T-helper 22 cell (primary cell): ENCODE data around the gene BCL11B.

ENCODE experiments used
- DNase-seq: peaks from one replicate; pipeline ENCODE4 v3.0.0-alpha.2; 2020; ENCODE audit warnings: low read depth

Gene BCL11B

DNA sequence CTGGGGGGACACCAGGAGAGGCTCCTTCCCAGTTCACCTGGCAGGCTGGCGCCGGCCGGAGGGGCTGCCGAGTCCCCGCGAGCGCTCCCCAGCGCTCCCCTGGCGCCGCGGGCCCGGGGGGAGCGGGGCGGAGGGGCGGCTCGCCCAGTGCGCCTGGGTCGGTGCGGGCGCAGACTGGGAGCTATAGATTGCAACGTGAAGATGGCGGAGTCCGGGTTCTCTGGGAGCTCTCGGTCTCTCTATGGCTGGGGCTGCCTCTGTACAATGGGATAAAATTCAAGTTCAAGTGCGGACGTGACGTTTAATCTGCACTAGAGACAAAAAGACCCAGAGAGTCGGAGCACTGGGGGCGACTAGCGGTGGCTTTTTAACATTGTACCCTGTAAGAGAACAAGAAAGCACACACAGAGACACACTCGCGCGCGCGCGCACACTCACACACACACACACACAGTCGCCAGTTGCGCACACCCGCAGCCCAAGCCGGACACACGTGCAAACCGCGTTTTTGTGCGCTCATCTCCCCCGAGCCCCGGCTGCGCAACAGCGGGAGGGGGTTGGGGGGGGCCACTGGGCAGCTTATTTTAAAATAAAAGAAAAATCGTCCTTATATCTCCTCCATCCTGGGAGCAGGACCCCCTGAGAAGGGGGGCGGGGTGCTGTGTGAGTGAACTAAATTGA lies at the start of gene BCL11B:
Gene BCL11B, minus strand, starts transcription at position 247 of the 681 bp plus-strand sequence. CDS start 979 bp downstream, outside the sequence.
- DNase-seq, result peak; percentile 80

DNA sequence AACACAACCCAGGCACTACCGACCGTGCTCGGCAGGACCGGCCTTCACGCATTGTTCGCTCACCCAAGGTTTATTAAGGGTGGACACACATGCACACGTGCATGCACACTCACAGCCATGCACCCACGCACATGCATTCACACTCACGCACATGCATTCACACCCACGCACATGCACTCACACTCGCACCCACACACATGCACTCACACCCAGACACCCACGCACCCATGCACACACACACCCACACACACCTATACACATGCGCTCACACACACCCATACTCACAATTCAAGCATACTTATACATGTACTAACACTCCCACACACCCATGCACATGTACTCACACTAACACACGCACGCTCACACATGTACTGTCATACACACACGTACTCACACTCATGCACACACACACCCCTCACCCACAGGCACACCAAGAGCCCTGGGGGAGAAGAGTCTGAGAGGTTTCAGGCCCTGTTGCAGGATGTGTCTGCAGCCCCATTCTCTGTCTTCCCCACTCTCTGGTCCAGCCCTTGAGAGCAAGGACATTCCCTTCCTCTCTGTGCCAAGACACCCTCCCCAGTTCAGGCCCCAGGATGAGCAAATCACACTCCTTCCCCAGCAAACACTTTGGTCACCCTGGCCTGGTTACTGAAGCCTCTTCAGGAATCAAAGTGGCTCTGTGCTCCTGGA lies 49.4 kb upstream of the BCL11B start:
- no peak for DNase-seq

DNA sequence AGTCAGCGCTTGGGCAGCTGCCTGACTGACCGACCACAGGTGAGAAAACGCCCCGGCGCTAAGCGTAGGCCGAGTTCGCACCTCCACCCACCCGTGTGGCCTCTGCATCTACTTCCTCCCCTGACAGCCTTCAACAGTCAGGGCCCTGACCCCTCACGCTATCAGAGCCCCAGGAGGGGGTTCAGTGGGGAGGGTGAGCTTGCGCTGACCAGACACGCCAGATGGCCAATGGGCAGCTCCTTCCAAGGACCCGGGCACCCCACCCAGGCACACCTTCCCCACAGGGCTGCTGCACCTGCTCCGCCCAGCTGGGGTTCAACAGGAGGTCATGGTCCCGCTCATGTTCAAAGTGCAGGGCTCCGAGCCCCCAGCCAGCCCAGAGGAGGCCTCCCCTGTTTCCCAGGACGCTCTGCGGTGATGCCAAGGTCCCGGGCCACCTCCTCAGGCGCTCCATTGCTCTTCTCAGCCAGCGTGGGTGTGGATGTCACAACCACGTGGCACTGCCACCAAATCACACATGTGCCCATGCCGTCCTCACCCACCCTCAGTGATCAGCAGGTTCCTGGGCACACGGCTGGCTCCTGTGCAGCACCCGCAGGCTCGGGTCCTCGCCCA lies 48.7 kb upstream of the BCL11B start:
- no peak for DNase-seq

DNA sequence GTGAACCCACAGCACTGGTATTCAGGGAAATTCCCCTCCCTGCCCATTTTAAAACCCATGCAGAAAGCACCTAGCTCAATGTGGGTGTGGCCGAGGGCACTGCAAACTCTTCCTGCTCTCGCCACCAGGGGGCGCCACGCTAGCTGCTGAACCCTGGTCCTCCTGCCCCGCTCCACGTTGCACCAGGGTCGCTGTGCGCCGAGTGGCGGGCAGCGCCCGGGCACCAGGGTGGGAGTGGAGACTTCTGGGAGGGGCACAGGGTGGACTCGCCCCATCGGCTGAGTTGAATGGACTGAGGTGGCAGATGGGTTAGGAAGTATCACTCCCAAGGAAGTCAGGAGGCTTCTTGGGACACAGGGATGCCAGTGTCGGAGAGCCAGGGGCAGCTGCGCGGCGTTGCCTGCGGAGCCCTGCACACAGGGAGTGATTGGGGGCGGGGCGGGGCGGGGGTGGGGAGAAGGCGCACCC lies 48.1 kb upstream of the BCL11B start:
- peak; percentile 17 for DNase-seq

DNA sequence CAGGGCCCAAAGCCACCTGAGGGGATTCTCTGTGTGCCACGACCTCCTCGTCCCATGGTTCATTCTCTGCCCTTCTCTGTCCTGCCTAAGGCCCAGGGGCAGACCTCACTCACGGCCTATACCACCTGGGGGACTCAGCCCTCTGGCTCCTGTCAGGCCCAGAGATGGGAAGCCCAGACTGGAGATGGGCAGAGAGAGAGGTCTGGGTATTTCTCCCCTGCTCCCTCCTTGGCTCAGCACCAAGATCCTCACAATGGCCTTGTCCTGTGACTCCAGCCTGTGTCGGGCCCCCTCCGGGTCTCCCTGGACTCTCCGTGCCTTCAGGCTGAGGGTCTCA lies 46.9 kb upstream of the BCL11B start:
- no peak for DNase-seq

DNA sequence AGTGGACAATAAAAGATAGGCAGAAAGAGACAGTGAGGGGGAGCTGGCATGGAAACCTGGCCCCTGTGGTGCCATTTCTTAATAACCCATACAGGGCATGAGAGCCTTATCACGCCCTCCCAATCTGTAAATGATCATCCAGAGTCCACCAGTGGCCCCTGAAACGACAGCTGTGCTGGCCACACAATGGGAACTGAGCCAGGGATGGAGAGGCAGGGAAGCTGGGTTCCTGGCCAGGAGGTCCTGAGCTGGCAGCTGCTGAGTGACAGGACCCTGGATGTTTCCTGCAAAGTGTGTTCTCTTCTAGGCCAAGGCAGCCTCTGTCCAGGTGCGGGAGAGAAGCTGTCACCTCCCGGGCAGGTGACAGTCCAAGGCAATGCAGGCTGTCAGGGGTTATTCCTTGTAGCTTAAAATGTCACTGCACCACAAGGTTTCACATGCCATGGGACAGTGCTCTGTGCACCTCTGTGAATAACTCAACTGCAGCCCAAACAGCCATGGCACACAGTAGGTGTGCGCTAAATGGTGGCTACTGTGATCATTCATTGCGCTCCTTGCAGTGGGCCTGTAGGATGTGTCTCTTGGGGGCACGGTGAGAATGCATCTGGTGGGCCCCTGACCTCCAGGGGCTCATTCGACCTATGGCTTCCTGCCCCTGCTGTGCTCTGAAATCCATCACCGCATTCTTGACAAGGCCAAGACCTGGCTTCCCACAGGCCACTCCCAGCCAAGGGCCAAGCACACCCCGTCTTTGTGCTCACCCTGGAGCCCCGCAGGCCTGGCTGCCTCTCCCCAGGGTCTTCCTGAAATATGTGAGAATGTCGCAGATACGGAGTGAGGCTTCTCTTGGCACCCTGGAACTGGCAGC lies 46.3 kb upstream of the BCL11B start:
- no peak for DNase-seq

DNA sequence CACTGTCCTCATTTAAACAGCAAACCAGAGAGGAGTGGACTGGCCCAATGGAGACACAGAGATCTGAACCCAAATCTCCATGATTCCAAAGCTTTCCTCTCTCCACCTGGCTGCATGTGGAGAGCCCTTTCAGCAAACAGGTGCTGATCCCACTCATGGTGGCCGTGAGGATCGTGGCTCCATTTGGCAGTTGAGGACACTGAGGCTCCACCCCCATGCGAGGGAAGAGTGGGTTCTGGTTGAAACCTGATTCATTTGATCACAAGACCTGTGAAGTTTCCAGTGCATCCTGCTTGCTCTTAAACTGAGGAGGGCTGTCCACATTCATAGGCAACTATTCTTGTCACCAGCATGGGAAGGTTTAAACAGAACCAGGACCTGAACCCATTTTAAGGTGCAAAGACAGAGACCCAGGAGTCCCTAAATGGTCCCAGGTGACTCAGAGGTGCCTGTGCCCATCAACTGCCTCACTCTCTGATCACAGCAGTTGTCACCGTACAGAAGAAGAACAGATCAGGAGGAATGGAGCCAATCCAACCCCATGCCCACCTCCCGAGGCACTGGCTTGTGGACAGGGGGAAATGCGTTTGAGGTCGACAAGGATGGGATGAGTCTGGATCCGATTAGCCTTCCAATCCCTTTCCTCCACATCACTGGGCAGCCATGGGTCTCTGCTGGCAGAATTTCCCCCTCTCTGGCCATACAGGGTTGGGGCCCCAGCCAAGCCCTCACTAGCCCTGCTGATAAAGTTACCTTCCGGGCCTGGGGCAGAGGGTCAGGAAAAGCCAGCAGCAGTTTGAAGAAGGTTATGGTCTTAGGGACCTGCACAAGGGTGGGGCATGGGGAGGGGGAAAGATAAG lies 45.5 kb upstream of the BCL11B start:
- DNase-seq, result no peak

DNA sequence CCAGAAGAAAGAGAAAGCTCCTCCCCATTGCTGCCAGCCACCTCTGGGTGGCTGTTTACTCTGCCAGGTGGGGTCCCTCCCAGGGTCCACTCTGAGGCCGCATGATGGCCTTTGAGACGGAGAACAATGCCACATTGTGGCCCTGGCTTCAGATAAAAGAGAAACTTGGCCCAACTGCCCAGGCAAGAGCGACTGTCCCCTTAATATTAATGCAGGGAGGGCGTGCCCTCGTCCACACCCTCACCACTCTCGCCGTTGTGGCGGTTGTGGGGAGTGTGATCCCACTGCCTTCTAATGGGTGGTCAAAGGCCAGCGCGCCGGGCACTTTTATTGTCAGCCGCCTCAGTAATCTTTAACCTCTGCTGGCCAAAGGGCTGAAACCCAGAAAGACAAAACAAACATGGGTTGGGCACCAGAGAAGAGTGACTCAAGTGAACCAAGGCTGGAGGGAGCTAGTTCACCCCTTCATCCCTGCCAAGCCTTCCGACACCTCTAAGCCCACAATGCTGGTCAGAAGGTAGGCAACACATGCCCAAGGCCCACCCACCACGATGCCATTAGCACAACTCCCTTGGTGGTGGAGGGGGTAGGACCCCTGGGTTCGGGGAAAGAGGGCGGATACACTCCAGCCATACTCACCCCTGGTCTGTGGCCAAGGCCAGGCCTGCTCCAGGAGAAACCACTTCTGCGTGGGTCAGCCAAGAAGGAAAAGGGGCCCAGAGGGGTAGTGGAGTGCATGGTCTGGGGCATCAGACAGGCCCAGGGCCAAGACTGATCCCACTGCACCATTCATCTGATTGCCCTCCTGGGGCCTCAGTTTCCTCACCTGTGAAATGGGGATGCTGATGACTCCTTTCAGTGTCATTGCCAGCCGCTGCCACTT lies 44.5 kb upstream of the BCL11B start:
- no peak for DNase-seq

DNA sequence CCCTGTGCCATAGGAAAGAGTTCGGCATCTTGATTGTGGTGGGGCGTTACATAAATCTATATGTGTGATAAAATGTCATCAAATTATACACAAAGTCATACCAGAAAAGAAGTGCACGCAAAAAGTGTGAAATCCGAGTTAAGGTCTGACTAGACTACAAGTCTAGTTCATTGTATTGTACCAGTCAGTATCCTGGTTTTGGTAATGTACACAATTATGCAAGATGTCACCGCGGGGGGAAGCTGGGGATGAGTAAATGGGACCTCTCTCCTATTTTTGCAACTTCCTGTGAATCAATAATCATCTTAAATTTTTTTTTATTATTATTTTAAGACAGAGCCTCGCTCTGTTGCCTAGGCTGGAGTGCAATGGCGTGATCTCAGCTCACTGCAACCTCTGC lies 43.2 kb upstream of the BCL11B start:
- no peak for DNase-seq

DNA sequence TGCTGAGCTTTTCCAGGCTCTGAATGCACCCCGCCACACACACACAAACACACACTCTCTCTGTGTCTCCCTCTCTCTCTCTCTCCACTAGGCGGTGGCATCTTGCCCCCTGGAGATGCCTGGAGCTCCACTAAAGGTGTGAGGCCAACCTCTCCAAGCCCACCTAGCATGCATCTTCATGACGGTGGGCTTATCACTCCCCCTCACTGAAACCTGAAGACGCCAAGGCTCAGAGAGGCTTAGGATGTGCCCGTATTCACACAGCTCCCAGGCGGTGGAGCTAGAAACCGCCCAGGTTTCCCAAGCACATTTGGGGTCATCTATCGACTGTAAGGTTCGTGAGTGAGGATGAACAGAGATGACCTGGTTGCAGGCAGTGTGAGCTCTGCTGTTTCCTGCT lies 42.6 kb upstream of the BCL11B start:
- DNase-seq, result no peak

DNA sequence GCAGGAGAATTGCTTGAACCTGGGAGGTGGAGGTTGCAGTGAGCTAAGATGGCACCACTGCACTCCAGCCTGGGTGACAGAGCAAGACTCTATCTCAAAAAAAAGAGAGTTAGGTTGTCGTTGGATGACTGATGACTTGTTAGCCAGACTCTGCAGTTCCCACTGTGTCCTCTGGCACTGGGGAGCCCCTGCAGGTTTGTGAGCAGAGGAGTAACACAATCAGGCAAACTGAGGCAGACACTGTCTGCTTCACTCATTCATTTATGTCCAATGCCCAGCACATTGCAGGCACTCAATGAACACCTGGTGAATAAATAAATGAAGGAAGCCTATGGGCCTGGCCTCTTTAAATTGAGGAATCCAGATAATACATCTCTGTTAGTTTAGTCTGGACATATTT lies 41.2 kb upstream of the BCL11B start:
- no peak for DNase-seq

DNA sequence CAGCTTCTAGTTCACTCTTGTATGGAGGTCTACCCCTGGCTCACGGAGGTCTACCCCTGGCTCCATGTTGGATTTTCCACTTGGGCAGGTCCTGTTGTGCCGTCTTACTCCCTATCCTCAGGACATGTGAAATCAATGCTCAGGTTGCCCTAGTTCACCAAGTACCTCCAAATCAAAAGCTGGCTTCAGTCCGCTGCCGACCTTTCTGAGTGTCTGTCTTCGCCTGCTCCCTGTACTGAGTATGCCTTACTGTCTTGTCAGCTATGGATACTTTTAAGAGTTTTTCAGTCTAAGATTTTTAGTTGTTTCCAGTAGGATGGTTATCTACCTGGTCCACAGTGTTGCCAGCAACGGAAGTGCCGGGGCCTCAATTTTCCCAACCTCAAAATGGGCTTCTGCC lies 40.1 kb upstream of the BCL11B start:
- no peak for DNase-seq

DNA sequence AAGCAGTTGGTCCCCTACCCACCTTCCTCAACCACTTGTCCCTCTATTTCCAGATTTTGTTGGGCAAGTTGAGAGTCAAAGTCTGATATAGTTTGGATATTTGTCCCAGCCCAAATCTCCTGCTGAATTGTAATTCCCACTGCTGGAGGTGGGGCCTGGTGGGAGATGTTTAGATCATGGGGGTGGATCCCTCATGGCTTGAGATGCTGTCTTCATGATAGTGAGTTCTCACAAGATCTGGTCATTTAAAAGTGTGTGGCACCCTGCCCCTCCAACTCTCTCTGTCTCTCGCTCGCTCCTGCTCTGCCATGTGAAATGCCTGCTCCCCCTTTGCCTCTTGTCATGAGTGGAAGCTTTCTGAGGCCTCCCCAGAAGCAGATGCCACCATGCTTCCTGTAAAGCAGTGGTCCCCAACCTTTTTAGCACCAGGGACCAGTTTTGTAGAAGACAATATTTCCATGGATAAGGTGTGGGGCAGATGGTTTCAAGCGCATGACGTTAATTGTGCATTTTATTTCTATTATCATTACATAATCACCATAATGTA lies 37.3 kb upstream of the BCL11B start:
- DNase-seq, result no peak

DNA sequence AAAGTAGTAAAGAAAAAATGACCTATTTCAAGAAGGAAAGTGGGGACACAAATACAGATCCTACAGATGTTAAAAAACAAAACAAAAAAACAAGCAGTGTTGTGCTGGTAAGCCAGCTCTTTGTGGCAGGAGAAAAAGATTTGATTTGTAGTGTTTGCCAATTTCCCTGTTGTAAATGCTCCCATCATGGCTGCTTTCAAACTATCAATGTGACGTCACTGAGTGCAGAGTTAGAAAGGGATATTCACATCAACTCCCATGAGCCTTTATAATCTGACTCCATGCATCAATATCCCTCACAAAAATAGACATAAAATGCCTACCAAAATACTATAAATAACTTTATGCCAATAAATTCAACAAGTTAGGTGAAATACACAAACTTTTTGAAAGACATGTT lies 32.2 kb upstream of the BCL11B start:
- DNase-seq, result no peak

DNA sequence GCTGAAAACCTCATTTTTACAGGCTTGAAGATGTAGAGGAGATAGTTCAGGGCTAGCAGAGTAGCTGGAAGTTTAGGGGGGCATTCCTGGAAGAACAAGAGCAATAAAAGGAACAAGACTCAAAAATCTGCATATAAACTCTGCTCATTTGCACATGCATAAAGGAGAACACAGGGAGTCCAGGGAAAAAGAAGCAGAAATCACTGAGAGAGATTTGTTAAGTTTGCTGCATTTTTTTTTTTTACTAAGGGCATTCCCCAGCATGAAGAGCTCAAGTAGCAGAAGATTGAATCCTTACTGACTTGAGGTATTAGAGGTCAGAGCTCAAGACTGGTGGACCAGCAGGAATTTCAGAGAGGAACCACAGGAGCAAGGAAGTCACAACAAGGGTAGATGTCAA lies 28.2 kb upstream of the BCL11B start:
- no peak for DNase-seq

DNA sequence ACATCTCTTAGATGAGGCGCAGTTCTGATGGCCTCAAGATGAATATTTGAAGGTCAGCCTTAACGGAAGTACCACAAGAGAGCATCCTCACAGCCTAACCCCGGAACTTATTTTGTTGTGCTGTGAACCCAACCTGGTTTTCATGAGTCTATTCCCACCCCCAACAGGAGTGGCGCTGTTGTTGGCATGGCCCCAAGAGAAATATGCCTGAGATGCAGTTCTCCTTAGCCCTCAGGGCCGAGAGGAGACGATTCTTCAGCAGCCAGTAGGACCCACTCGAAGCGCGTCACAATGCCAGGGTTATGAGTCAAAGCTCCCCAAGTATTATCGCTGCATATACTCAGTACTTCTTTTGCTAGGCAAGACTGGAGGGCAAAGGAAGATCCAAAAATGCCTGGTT lies 24.5 kb upstream of the BCL11B start:
- DNase-seq, result no peak

DNA sequence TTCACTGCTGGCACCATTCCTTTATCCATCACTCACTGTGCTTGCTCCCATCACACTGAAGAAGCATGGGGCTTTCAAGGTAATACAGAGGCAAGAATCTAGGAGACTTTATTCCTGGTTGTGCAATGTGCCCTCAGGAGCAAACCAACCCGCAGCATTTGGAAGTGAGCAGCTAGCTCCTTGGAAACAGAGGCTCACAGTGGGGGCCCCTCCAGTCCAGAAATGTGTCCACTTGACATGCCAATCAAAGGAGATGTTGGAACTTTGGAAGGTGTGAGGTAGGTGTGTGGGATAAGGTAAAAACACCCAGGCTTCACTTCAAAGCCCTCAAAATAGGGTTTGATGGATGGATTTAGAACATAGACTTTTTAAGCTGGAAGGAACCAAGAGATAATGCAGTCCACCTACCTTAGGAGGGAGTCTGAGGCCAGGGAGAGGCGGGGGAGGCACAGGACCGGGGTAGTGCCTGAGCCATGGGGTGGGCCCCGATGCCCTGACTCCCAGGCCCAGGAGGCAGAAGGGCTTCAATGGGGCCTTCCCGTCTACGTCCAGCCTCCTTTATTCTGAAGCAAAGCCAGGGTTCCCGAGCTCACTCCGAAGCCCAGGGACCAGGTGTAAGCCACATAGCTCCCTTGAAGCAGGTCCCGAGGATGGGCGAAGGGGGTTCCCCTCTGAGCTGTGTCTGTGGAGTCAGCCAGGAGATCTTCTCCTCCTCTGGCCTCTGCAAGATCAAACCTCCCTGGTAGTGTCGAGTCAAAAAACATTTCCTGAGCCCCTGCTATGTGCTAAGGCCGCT lies 17.6 kb upstream of the BCL11B start:
- no peak for DNase-seq

DNA sequence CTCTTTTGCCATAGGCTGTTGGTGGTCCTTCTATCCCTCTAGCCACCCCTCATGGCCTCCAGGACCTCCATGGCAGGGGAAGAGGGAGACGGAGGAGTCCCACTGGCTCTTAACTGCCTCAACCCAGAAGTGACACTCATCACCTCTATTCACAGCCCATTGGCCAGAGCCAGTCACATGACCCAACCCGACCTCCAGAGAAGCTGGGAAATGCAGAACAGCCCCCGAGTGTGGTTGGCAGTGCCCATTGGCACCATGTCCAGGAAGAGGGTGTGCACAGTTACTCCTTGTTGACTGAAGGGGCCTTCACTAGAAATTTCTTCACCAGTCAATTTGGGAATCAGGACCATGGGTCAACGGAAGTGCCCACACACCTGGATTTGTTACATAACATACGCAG lies 17.0 kb upstream of the BCL11B start:
- no peak for DNase-seq

DNA sequence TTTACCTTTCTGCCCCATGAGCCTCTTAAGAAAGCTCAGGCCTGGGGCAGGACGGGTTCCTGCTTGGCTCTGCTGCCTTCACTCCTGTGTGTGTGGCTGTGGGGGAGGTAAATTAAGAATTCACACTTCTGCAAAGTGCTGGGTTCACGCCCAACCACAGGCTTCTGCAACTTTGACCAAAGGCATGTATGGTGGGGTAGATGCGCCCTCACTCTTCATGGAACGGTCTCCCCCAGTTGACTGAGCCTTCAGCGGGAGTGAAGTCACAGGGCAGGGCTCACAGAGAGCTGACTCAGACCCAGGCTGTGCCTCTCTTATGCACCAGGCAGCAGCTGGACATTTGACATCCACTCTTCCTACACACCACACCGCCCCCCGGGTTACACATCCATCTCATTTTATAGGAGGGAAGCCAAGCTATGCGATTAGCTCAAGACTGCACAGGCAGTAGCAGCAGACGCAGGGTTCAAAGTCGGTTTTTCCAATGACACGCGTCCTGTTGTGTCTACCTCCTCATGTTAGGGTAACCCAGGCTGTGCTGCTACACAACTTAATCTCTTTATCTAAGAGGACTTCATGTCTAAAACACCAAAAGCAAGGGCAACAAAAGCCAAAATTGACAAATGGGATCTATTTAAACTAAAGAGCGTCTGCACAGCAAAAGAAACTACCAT lies 15.4 kb upstream of the BCL11B start:
- DNase-seq, result no peak
